OCI-LY3 (cell line): ENCODE measurements around the gene SLC35G1.

Experiments used
- H2AFZ ChIP-seq: fragments of 200-600, 300-600 bp; shearing (Covaris generic); 2 replicates; pipeline ENCODE4 v1.6.0; 2014; ENCODE audit warnings: antibody characterized with exemption, low read depth, low read length
- H3K27ac ChIP-seq: fragments of 200-600, 300-600 bp; sonication (generic); 2 replicates; pipeline ENCODE4 v1.5.1; 2014; ENCODE audit warnings: mild to moderate bottlenecking, low read length, moderate library complexity, mixed read lengths
- H3K27me3 ChIP-seq: fragments of 200-600, 300-600 bp; sonication (generic); 2 replicates; pipeline ENCODE4 v1.6.1; 2014; ENCODE audit warnings: low read depth, low read length, mixed read lengths
- H3K36me3 ChIP-seq: fragments of 200-600, 300-600 bp; sonication (generic); replicated peaks from 2 replicates; pipeline ENCODE3; 2014; ENCODE audit warnings: low read depth, low read length, mixed read lengths
- H3K4me1 ChIP-seq: fragments of 300-600, 200-600 bp; sonication (generic); 2 replicates; pipeline ENCODE4 v1.6.1; 2014; ENCODE audit warnings: low read length, mixed read lengths
- H3K4me2 ChIP-seq: fragments of 200-600, 300-600 bp; sonication (generic); 2 replicates; pipeline ENCODE4 v1.6.1; 2014; ENCODE audit warnings: low read length, mixed read lengths
- H3K4me3 ChIP-seq: fragments of 300-600, 200-600 bp; sonication (generic); 2 replicates; pipeline ENCODE4 v1.5.1; 2014; ENCODE audit warnings: antibody characterized with exemption, mild to moderate bottlenecking, low read length, moderate library complexity
- H3K79me2 ChIP-seq: fragments of 300-600, 200-600 bp; shearing (Covaris generic); 2 replicates; pipeline ENCODE4 v1.6.1; 2014; ENCODE audit warnings: mild to moderate bottlenecking, low read length, mixed read lengths
- H3K9ac ChIP-seq: fragments of 300-600, 200-600 bp; shearing (Covaris generic); 2 replicates; pipeline ENCODE4 v1.6.0; 2014; ENCODE audit warnings: mild to moderate bottlenecking, low read length, moderate library complexity
- H3K9me3 ChIP-seq: fragments of 200-600, 300-600 bp; shearing (Covaris generic); 2 replicates; pipeline ENCODE4 v1.6.1; 2014; ENCODE audit warnings: low read length, mixed read lengths; ENCODE audit not compliant: insufficient read depth
- H4K20me1 ChIP-seq: fragments of 200-600, 300-600 bp; sonication (generic); 2 replicates; pipeline ENCODE4 v1.6.1; 2016; ENCODE audit warnings: low read length, mixed read lengths; ENCODE audit not compliant: insufficient read depth
- CTCF ChIP-seq: fragments of 200-600, 300-600 bp; sonication (generic); IDR thresholded peaks from 2 replicates; pipeline ENCODE4 v1.5.1; 2014; ENCODE audit warnings: antibody characterized with exemption, low read length, low read depth
- EZH2phosphoT487 ChIP-seq: fragments of 200-600 bp; shearing (Covaris generic); IDR thresholded peaks from 2 replicates; pipeline ENCODE4 v1.6.1; 2018; ENCODE audit warnings: antibody characterized with exemption, mixed run types, low read depth

Gene SLC35G1

GRCh38 chr10:93947055-93947454, 53.3 kb downstream of the SLC35G1 start:
- H3K79me2 ChIP-seq: no peaks in the 10 kb centered on the region
- no peak overlapping the region for H2AFZ ChIP-seq

GRCh38 chr10:93947524-93947923, 53.7 kb downstream of the SLC35G1 start:
- no peaks in the 10 kb centered on the region for H3K79me2 ChIP-seq
- H3K36me3 ChIP-seq: no peaks in the 10 kb centered on the region

More at GRCh38 chr10:93947055-93947454, 53.3 kb downstream of the SLC35G1 start:
- Histone ChIP-seq H3K27me3 (no peaks in the 10 kb centered on the region), H3K4me1 (no peaks in the 10 kb centered on the region), H3K4me2 (no peak overlapping the region), H3K4me3 (no peak overlapping the region), H3K9me3 (no peaks in the 10 kb centered on the region), H4K20me1 (no peaks in the 10 kb centered on the region), H3K36me3 (no peaks in the 10 kb centered on the region), H3K9ac (no peak overlapping the region), H3K27ac (no peak overlapping the region)
- no peak for TF ChIP-seq CTCF
- no peak for TF ChIP-seq EZH2phosphoT487

GRCh38 chr10:93951905-93952304, 58.1 kb downstream of the SLC35G1 start:
- Histone ChIP-seq H3K9me3 (no peaks in the 10 kb centered on the region), H3K4me2 (no peak overlapping the region), H3K4me3 (no peak overlapping the region), H3K27me3 (no peaks in the 10 kb centered on the region), H3K79me2 (no peaks in the 10 kb centered on the region), H3K4me1 (no peaks in the 10 kb centered on the region), H3K27ac (no peak overlapping the region), H2AFZ (no peak overlapping the region), H3K9ac (no peak overlapping the region), H3K36me3 (no peaks in the 10 kb centered on the region), H4K20me1 (no peaks in the 10 kb centered on the region)
- TF ChIP-seq EZH2phosphoT487: no peak
- TF ChIP-seq CTCF: no peak

More at GRCh38 chr10:93947524-93947923, 53.7 kb downstream of the SLC35G1 start:
- TF ChIP-seq CTCF (no peak), EZH2phosphoT487 (no peak)
- Histone ChIP-seq H3K27ac (no peak overlapping the region), H3K9me3 (no peaks in the 10 kb centered on the region), H3K9ac (no peak overlapping the region), H3K4me1 (no peaks in the 10 kb centered on the region), H2AFZ (no peak overlapping the region), H3K27me3 (no peaks in the 10 kb centered on the region), H3K4me2 (no peak overlapping the region), H3K4me3 (no peak overlapping the region), H4K20me1 (no peaks in the 10 kb centered on the region)
